Testis (tissue), 2 donors: Measurements from ENCODE around the gene ZNF524.
"Not testable (repeated sequence)": the region's sequence is repeated elsewhere in the genome, so short reads cannot be mapped to it uniquely, and the experiment has no call there.

Experiments
- CTCF ChIP-seq, 3 experiments: fragments of 450-650 bp in 2 of 3; fragments of 200-600 bp in 1 of 3; sonication (generic) in 1 of 3; IDR thresholded peaks; one replicate each; pipeline ENCODE4 v1.5.1; 2016 to 2019; ENCODE audit warnings: antibody characterized with exemption in 3 of 3, mild to moderate bottlenecking in 2 of 3, moderate library complexity in 1 of 3
- POLR2A ChIP-seq: fragments of 450-650 bp; IDR thresholded peaks from one replicate; pipeline ENCODE4 v1.6.1; 2017; ENCODE audit warnings: antibody characterized with exemption, mild to moderate bottlenecking, moderate library complexity

- TF ChIP-seq CTCF (IDR thresholded peaks at IDR 0.05); POLR2A: not testable (repeated sequence)
Measured at GRCh38 chr19:55582284-55582683, 17.8 kb upstream of the ZNF524 start.
